Measurements from ENCODE around the gene ATP13A3. TPM values are rescaled to one million over a fixed set of nuclear protein-coding genes. Genes with fewer than 3 reads are reported as not detected.

ATP13A3 gene
- total and polyA plus RNA-seq, 4 donors = 33.6 to 257 (median 56.4) TPM

DNA sequence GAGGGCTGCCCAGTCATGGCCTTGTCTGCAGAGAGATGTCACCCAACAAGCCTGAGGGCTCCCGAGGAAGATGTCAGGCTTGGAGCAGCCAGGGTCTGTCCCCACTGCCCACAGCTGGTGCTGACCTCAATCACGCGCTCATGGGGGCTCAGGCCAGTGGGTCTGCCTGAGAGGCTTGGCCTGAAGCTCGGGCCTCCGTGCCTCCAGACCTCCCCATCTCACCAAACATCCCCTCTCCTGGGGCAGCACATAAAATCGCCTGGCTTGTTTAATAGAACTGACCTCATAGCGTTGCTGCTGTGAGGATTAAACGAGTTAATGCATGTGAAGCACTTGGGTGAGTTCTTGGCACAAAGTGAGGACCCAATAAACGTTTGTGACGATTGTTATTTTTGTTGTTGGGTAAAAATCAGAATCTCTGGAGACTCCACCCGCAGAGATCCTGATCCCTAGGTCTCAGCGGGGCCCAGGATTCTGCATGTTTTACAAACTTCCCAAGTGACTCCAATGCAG lies 120.8 kb downstream of the ATP13A3 start:
- Histone ChIP-seq H3K4me1 (ENCODE audit: control insufficient read depth in 4 of 4, insufficient read depth in 4 of 4, low read length in 3 of 4) (peaks cover 0 to 9% (median 3%) of the 10 kb centered on the region in 4 donors), H3K4me3 (ENCODE audit: low read depth in 1 of 3, low read length in 3 of 3) (no peak overlapping the region), H3K27ac (ENCODE audit: low read depth in 1 of 2, low read length in 2 of 2) (no peak overlapping the region), H3K9me3 (ENCODE audit: control insufficient read depth in 4 of 4, low read length in 3 of 4) (no peaks in the 10 kb centered on the region), H3K27me3 (ENCODE audit: control insufficient read depth in 4 of 4, insufficient read depth in 4 of 4, low read length in 3 of 4) (peaks cover 0 to 4% (median under 1%) of the 10 kb centered on the region in 4 donors), H3K9ac (ENCODE audit: low read depth in 1 of 2, low read length in 2 of 2) (no peak overlapping the region), H3K36me3 (ENCODE audit: control insufficient read depth in 4 of 4, insufficient read depth in 3 of 4, low read depth in 1 of 4, low read length in 3 of 4) (no peaks in the 10 kb centered on the region)
- no peak for DNase-seq (ENCODE audit: low spot score)
- 88% methylated on average over 12 of the region's 12 CpGs for WGBS
- TF ChIP-seq EGR1 (IDR thresholded peaks at IDR 0.05; ENCODE audit: low read depth in 2 of 2) (no peak), TAF1 (conservative IDR thresholded peaks at IDR 0.05) (no peak), JUND (IDR thresholded peaks at IDR 0.05) (no peak)
- TF ChIP-seq, protein P1, sequence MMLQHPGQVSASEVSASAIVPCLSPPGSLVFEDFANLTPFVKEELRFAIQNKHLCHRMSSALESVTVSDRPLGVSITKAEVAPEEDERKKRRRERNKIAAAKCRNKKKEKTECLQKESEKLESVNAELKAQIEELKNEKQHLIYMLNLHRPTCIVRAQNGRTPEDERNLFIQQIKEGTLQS (IDR thresholded peaks at IDR 0.05) = no peak

DNA sequence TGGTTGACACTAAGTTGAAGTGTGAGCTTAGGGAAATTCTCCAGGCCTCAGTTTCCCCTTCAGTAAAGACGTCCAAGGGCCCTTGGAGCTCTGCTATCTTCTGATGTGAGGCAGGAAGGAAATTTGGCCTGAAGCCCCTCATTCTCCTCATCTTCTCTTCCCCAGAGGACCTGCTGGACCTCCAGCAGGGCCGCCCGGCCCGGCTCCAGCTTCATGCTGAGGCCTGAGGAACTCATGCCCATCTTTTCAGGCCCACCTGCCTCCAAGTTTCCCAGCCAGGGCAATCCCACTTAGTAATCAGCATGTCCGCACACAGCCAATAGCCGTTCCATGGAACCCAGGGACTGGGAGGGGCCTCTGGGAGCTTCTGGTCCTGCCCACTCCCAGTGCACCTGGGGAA lies 121.3 kb downstream of the ATP13A3 start:
- H3K9me3 ChIP-seq (ENCODE audit: control insufficient read depth in 4 of 4, low read length in 3 of 4) = no peaks in the 10 kb centered on the region
- H3K27me3 ChIP-seq (ENCODE audit: control insufficient read depth in 4 of 4, insufficient read depth in 4 of 4, low read length in 3 of 4) = peaks cover 0 to 4% (median under 1%) of the 10 kb centered on the region in 4 donors
- TF ChIP-seq, protein P1 (IDR thresholded peaks at IDR 0.05) = no peak
- TF ChIP-seq FOXA2 (IDR thresholded peaks at IDR 0.05) (no peak), GABPA (IDR thresholded peaks at IDR 0.05 in 1 of 2, conservative IDR thresholded peaks at IDR 0.05 in 1 of 2) (no peak)
- no peaks in the 10 kb centered on the region for H3K36me3 ChIP-seq (ENCODE audit: control insufficient read depth in 4 of 4, insufficient read depth in 3 of 4, low read depth in 1 of 4, low read length in 3 of 4)
- 96% methylated on average over 6 of the region's 6 CpGs for WGBS
- no peak overlapping the region for H3K27ac ChIP-seq (ENCODE audit: low read depth in 1 of 2, low read length in 2 of 2)
- H3K4me3 ChIP-seq (ENCODE audit: low read depth in 1 of 3, low read length in 3 of 3) = no peak overlapping the region
- no peak overlapping the region for H3K9ac ChIP-seq (ENCODE audit: low read depth in 1 of 2, low read length in 2 of 2)
- peaks cover 0 to 9% (median 3%) of the 10 kb centered on the region in 4 donors for H3K4me1 ChIP-seq (ENCODE audit: control insufficient read depth in 4 of 4, insufficient read depth in 4 of 4, low read length in 3 of 4)
- no peak for DNase-seq (ENCODE audit: low spot score)

DNA sequence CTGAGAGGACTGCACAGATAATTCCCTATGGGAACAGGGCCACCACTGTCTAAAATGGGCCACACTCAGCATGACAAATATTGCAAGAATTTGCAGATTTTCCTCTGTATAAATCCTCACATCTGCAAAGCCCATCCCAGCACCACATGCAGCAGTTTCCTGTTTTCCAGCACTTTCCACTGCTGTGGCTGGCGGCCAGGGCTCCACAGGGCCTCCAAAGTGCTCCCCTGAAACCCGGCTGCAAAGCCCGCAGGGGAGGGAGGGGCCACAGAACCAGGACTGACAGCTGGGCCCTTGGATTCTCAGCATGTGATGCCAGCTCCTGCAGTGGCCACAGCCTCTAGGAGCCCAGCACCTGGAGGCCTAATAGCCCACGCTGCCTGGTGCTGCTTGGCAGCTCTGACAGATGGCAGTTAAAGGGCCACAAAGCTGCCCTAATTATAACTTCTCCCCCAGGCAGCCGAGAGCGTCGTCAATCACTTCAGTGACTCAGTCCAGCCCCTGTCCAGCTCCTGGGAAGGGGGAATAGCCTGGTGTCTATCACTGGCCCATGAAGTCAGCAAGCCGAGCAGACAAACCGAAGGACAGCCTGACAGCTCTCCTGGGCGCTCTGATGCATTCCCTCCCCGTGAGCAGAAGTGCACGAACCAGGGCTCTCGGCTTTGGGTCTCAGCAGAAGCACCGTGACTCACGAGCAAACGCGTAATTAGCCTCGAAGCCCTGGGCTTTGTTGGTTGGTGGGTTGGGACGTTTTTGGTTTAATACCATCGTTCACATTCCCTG lies 122.0 kb downstream of the ATP13A3 start:
- H3K9ac ChIP-seq (ENCODE audit: low read depth in 1 of 2, low read length in 2 of 2) = no peak overlapping the region
- H3K27me3 ChIP-seq (ENCODE audit: control insufficient read depth in 4 of 4, insufficient read depth in 4 of 4, low read length in 3 of 4) = peaks cover 0 to 4% (median under 1%) of the 10 kb centered on the region in 4 donors
- TF ChIP-seq, protein P2, sequence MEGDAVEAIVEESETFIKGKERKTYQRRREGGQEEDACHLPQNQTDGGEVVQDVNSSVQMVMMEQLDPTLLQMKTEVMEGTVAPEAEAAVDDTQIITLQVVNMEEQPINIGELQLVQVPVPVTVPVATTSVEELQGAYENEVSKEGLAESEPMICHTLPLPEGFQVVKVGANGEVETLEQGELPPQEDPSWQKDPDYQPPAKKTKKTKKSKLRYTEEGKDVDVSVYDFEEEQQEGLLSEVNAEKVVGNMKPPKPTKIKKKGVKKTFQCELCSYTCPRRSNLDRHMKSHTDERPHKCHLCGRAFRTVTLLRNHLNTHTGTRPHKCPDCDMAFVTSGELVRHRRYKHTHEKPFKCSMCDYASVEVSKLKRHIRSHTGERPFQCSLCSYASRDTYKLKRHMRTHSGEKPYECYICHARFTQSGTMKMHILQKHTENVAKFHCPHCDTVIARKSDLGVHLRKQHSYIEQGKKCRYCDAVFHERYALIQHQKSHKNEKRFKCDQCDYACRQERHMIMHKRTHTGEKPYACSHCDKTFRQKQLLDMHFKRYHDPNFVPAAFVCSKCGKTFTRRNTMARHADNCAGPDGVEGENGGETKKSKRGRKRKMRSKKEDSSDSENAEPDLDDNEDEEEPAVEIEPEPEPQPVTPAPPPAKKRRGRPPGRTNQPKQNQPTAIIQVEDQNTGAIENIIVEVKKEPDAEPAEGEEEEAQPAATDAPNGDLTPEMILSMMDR (IDR thresholded peaks at IDR 0.05; ENCODE audit: low read depth, low read length, missing input control) = no peak
- TF ChIP-seq SP1 (IDR thresholded peaks at IDR 0.05) (no peak), JUND (IDR thresholded peaks at IDR 0.05) (no peak), EGR1 (IDR thresholded peaks at IDR 0.05; ENCODE audit: low read depth in 2 of 2) (no peak), HNF4A (conservative IDR thresholded peaks at IDR 0.05) (no peak), RAD21 (IDR thresholded peaks at IDR 0.05) (no peak)
- TF ChIP-seq, protein P3, sequence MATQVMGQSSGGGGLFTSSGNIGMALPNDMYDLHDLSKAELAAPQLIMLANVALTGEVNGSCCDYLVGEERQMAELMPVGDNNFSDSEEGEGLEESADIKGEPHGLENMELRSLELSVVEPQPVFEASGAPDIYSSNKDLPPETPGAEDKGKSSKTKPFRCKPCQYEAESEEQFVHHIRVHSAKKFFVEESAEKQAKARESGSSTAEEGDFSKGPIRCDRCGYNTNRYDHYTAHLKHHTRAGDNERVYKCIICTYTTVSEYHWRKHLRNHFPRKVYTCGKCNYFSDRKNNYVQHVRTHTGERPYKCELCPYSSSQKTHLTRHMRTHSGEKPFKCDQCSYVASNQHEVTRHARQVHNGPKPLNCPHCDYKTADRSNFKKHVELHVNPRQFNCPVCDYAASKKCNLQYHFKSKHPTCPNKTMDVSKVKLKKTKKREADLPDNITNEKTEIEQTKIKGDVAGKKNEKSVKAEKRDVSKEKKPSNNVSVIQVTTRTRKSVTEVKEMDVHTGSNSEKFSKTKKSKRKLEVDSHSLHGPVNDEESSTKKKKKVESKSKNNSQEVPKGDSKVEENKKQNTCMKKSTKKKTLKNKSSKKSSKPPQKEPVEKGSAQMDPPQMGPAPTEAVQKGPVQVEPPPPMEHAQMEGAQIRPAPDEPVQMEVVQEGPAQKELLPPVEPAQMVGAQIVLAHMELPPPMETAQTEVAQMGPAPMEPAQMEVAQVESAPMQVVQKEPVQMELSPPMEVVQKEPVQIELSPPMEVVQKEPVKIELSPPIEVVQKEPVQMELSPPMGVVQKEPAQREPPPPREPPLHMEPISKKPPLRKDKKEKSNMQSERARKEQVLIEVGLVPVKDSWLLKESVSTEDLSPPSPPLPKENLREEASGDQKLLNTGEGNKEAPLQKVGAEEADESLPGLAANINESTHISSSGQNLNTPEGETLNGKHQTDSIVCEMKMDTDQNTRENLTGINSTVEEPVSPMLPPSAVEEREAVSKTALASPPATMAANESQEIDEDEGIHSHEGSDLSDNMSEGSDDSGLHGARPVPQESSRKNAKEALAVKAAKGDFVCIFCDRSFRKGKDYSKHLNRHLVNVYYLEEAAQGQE (IDR thresholded peaks at IDR 0.05) = no peak

More for the DNA sequence above, 122.0 kb downstream of the ATP13A3 start:
- H3K4me1 ChIP-seq (ENCODE audit: control insufficient read depth in 4 of 4, insufficient read depth in 4 of 4, low read length in 3 of 4) = peaks cover 0 to 9% (median 3%) of the 10 kb centered on the region in 4 donors
- WGBS = 81% methylated on average over 20 of the region's 20 CpGs
- no peak overlapping the region for H3K4me3 ChIP-seq (ENCODE audit: low read depth in 1 of 3, low read length in 3 of 3)
- H3K36me3 ChIP-seq (ENCODE audit: control insufficient read depth in 4 of 4, insufficient read depth in 3 of 4, low read depth in 1 of 4, low read length in 3 of 4) = no peaks in the 10 kb centered on the region
- no peak for DNase-seq (ENCODE audit: low spot score)
- H3K9me3 ChIP-seq (ENCODE audit: control insufficient read depth in 4 of 4, low read length in 3 of 4) = no peaks in the 10 kb centered on the region
- H3K27ac ChIP-seq (ENCODE audit: low read depth in 1 of 2, low read length in 2 of 2) = peak overlapping the region in 1 of 2 donors; percentile 1
